GM06990 (cell line): ENCODE data around the gene RNF208.
A peak's percentile ranks its signal among the peaks of the same experiment; 100 is the strongest.

Experiments
- DNase-seq: peaks from one replicate; pipeline ENCODE4 v3.0.0-alpha.2; 2011; ENCODE audit not compliant: insufficient read length; ENCODE audit errors: extremely low read depth
- H3K27me3 ChIP-seq: replicated peaks from 2 replicates; pipeline ENCODE4 v1.6.0; 2011; ENCODE audit warnings: low read length; ENCODE audit not compliant: control insufficient read depth, insufficient read depth
- H3K36me3 ChIP-seq: 2 replicates; pipeline ENCODE4 v1.5.1; 2011; ENCODE audit warnings: low read length; ENCODE audit not compliant: control insufficient read depth, insufficient read depth
- H3K4me3 ChIP-seq: replicated peaks from 2 replicates; pipeline ENCODE4 v1.5.1; 2011; ENCODE audit warnings: low read depth, mild to moderate bottlenecking, control low read depth, low read length
- TF ChIP-seq, protein P1 (sequence below): IDR thresholded peaks from 2 replicates; pipeline ENCODE4 v1.5.1; 2011; ENCODE audit warnings: low read length, control low read depth, mild to moderate bottlenecking, inconsistent platforms; ENCODE audit not compliant: insufficient read depth, poor library complexity, severe bottlenecking

The RNF208 gene

DNA sequence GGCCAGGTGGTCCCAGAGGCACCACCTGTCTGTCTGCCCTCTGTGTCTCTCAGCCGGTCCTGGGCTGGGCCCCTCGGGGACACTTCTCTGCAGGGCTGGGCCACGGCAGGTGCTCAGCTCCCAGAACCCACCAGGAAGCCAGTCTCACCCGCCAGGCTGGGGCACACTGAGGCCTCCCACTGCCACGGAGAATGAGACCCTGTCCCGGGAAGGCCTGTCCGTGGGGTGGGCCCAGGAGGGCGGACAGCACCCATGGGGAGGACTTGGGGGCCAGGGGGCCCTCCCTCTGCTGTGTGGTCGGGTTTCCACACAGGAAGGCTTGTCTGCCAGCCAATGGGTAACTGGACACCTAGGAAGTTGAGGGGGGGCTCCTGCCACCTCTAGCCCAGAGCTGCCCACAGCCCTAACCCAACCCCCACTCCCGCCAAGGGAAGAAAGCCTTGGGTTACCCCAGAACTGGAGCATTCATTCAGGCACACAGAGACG lies 14.9 kb upstream of the RNF208 start:
- Histone ChIP-seq H3K36me3 (peaks cover under 1% of the 10 kb centered on the region), H3K4me3 (peak overlapping the region; percentile 31; the same call in 1 of the 2 replicates), H3K27me3 (no peaks in the 10 kb centered on the region; the same call in 1 of the 2 replicates)
- DNase-seq = no peak
- TF ChIP-seq, protein P1, sequence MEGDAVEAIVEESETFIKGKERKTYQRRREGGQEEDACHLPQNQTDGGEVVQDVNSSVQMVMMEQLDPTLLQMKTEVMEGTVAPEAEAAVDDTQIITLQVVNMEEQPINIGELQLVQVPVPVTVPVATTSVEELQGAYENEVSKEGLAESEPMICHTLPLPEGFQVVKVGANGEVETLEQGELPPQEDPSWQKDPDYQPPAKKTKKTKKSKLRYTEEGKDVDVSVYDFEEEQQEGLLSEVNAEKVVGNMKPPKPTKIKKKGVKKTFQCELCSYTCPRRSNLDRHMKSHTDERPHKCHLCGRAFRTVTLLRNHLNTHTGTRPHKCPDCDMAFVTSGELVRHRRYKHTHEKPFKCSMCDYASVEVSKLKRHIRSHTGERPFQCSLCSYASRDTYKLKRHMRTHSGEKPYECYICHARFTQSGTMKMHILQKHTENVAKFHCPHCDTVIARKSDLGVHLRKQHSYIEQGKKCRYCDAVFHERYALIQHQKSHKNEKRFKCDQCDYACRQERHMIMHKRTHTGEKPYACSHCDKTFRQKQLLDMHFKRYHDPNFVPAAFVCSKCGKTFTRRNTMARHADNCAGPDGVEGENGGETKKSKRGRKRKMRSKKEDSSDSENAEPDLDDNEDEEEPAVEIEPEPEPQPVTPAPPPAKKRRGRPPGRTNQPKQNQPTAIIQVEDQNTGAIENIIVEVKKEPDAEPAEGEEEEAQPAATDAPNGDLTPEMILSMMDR = no peak

DNA sequence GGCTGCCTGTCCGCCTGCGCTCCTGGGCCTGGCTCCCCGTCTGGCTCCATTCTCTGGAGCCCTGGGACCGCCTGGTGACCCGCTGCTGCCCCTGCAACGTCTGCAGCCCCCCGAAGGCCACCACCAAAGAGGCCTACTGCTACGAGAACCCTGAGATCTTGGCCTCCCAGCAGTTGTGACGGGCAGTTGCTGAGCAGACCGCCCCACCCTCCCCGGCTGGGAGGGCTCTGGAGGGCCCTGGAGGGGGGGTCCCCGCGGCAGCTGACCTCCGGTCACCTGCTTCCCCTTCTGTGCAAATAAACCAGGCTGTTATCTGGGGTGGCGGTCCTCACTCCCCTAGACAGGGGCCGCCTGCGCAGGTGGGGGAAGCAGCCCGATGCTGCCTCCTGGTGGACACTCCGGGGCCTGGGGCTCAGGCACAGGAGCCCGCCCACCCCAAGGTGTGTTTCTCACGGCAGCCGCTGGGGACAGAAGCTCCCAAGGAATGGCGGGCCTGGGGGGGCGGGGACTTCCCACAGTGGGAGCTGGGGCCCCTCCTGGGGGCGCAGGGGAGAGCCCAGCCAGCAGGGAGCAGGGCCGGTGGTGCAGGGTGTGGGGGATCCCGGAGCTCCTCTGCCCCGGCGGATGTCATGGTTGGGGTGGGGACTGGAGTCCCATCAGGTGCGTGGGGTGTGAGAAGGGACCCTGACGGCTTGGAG lies 14.3 kb upstream of the RNF208 start:
- H3K4me3 ChIP-seq = peak overlapping the region; percentile 31; the same call in 1 of the 2 replicates
- no peaks in the 10 kb centered on the region for H3K36me3 ChIP-seq
- TF ChIP-seq, protein P1 = peak; percentile 99
- DNase-seq = peak; percentile 85
- no peaks in the 10 kb centered on the region; the same call in 1 of the 2 replicates for H3K27me3 ChIP-seq

DNA sequence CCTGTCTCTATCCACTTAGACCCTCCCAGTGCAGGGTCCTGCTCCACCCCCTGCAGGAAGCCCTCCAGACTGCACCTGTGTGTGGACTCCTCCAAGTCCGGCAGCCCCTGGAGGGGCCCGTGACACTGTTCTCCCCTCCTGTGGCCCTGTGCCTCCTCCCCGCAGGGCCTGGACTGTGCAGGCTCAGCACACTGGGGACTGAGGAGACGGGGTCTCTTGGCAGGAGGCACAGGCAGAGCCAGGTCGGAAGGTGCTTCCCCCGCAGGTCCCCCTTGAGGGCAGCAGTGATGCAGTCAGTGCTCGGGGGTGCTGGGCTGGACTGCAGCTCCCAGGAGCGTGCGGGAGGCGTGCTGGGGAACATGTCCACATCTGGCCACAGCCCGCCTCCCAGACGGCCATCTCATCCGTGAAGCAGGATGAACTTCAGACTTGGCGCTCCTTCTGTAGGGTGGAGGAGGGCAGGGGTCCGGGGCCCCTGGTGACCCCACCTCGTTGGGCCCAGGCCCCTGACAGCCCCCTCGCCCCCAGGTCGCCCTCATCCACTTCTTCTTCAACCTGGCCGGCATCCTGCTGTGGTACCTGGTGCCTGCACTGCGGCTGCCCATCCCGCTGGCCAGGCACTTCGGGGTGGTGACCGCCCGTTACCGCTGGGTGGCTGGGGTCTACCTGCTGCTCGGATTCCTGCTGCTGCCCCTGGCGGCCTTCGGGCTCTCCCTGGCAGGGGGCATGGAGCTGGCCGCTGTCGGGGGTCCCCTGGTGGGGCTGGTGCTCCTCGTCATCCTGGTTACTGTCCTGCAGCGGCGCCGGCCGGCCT lies 13.6 kb upstream of the RNF208 start:
- no peaks in the 10 kb centered on the region for H3K36me3 ChIP-seq
- no peak for DNase-seq
- TF ChIP-seq, protein P1 = peak; percentile 13
- no peak overlapping the region for H3K4me3 ChIP-seq
- no peaks in the 10 kb centered on the region; the same call in 1 of the 2 replicates for H3K27me3 ChIP-seq

DNA sequence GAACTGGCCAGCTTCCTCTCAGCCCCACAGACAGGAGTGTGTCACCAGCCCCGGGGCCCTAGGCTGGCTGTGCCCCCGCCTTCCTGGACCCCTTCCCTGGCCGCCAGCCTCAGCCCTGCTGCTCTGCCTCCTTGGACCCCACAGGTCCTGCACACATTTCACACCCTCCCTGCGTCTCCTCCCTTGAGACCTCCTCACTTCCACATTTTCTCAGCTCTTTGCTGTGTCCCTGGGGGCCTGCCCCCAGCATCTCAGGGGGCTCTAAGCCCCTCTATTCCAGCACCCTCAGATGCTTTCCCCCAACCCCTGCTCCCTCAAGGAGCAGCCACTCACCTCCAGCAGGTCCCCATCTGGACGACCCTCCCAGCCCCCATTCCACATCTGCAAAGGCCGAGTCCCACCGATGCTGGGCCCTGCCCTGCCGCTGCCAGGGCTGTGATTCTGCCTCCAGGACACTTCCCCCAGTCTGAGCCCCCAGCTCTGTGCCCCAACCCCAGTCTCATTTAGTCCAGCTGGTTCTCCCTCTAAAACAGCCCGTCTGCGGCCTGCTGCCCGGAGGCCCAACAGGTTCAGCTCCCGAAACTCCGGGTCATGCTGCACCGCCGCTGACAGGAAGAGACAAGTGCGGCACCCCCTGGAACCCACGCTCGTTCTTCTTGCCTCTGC lies 12.9 kb upstream of the RNF208 start:
- TF ChIP-seq, protein P1 = no peak
- Histone ChIP-seq H3K4me3 (no peak overlapping the region), H3K36me3 (no peaks in the 10 kb centered on the region), H3K27me3 (no peaks in the 10 kb centered on the region; the same call in 1 of the 2 replicates)
- no peak for DNase-seq

DNA sequence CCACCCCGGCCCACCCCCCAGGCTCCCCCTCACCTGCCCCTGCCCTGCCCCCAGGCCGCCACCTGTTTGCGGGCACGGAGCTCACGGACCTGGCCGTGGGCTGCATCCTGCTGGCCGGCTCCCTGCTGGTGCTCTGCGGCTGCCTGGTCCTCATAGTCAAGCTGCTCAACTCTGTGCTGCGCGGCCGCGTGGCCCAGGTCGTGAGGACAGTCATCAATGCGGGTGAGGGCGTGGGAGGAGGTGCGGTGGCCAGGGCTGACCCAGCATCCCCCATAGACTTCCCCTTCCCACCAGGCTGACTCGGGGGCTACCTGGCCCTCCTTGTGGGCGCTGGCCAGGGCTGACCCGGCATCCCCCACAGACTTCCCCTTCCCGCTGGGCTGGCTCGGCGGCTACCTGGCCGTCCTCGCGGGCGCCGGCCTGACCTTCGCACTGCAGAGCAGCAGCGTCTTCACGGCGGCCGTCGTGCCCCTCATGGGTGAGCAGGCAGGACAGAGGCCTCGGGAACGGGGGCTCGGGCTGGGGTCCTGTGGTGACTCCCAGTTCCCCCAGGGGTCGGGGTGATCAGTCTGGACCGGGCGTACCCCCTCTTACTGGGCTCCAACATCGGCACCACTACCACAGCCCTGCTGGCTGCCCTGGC lies 12.1 kb upstream of the RNF208 start:
- H3K36me3 ChIP-seq = no peaks in the 10 kb centered on the region
- DNase-seq = no peak
- no peak overlapping the region for H3K4me3 ChIP-seq
- TF ChIP-seq, protein P1 = no peak
- H3K27me3 ChIP-seq = no peaks in the 10 kb centered on the region; the same call in 1 of the 2 replicates
